ENCODE results near the gene ATP6AP1. TPM values are rescaled to one million over a fixed set of nuclear protein-coding genes. Genes with fewer than 3 reads are reported as not detected.
"Not testable (repeated sequence)": the region's sequence is repeated elsewhere in the genome, so short reads cannot be mapped to it uniquely, and the experiment has no call there.

Gene ATP6AP1
- total and polyA plus RNA-seq, 2 experiments from 2014 or later = 37.7 to 52.1 TPM

GRCh38 chrX:154384284-154384892 lies 44.1 kb upstream of the ATP6AP1 start:
- no peak for DNase-seq (ENCODE audit: low spot score)
- no peak overlapping the region for H3K27ac Mint-ChIP-seq
- H3K4me1 ChIP-seq (ENCODE audit: insufficient read depth) = 0 out of 2 replicates have a peak, but pooled peaks cover 4% of the 10 kb centered on the region
- H3K4me3 ChIP-seq = no peak overlapping the region
- H3K27me3 ChIP-seq (ENCODE audit: insufficient read depth) = no peaks in the 10 kb centered on the region
- no peaks in the 10 kb centered on the region for H3K36me3 ChIP-seq (ENCODE audit: insufficient read depth)
- TF ChIP-seq CTCF (conservative IDR thresholded peaks at IDR 0.05; ENCODE audit: low read depth in 2 of 2) (peak in 1 of 2 experiments; percentile 28; a peak in 2 of 4 replicates), ZNF331 (CRISPR knock-in tag; IDR thresholded peaks at IDR 0.05; ENCODE audit: low read depth) (no peak)
- H3K9me3 Mint-ChIP-seq = no peaks in the 10 kb centered on the region
- H3K27me3 Mint-ChIP-seq (ENCODE audit: insufficient read depth, low read depth, poor library complexity) = peaks cover 9% of the 10 kb centered on the region
- H3K36me3 Mint-ChIP-seq (ENCODE audit: low read depth) = peaks cover 20% of the 10 kb centered on the region
- no peak for ATAC-seq
- H4K20me1 ChIP-seq (replicated peaks; ENCODE audit: insufficient read depth) = no peaks in the 10 kb centered on the region
- H2AFZ ChIP-seq = no peak overlapping the region
- H3K27ac ChIP-seq (ENCODE audit: low read depth) = no peak overlapping the region
- peaks cover 10% of the 10 kb centered on the region for H3K79me2 ChIP-seq (replicated peaks; ENCODE audit: insufficient read depth)
- no peaks in the 10 kb centered on the region for H3K9me2 ChIP-seq (ENCODE audit: insufficient read depth)
- H3F3A ChIP-seq (replicated peaks; ENCODE audit: low read depth) = no peaks in the 10 kb centered on the region
- H3K4me2 ChIP-seq = no peak overlapping the region
- no peak overlapping the region for H3K4me3 Mint-ChIP-seq
- H3K4me1 Mint-ChIP-seq = peaks cover 18% of the 10 kb centered on the region

- not testable (repeated sequence) for H3K27ac Mint-ChIP-seq; H3K9me3 Mint-ChIP-seq; H2AFZ ChIP-seq; H3K9me2 ChIP-seq (ENCODE audit: insufficient read depth); H4K20me1 ChIP-seq (replicated peaks; ENCODE audit: insufficient read depth); H3K27me3 ChIP-seq (ENCODE audit: insufficient read depth); H3K4me1 Mint-ChIP-seq; H3K4me3 ChIP-seq; H3K36me3 ChIP-seq (ENCODE audit: insufficient read depth); H3K27me3 Mint-ChIP-seq (ENCODE audit: insufficient read depth, low read depth, poor library complexity); H3K4me2 ChIP-seq; H3K36me3 Mint-ChIP-seq (ENCODE audit: low read depth); H3K27ac ChIP-seq (ENCODE audit: low read depth); H3K4me3 Mint-ChIP-seq; H3K79me2 ChIP-seq (replicated peaks; ENCODE audit: insufficient read depth); H3F3A ChIP-seq (replicated peaks; ENCODE audit: low read depth); DNase-seq (ENCODE audit: low spot score); H3K4me1 ChIP-seq (ENCODE audit: insufficient read depth)
- ATAC-seq = peak; percentile 20
Observed at GRCh38 chrX:154388094-154388493, 40.4 kb upstream of the ATP6AP1 start.

- not testable (repeated sequence) for H3K4me2 ChIP-seq; H3K36me3 ChIP-seq (ENCODE audit: insufficient read depth); H3K36me3 Mint-ChIP-seq (ENCODE audit: low read depth); H3F3A ChIP-seq (replicated peaks; ENCODE audit: low read depth); H3K27ac ChIP-seq (ENCODE audit: low read depth); H3K27me3 Mint-ChIP-seq (ENCODE audit: insufficient read depth, low read depth, poor library complexity); H3K4me1 ChIP-seq (ENCODE audit: insufficient read depth); H3K79me2 ChIP-seq (replicated peaks; ENCODE audit: insufficient read depth); H3K9me2 ChIP-seq (ENCODE audit: insufficient read depth); H3K4me3 ChIP-seq; H2AFZ ChIP-seq; H3K4me3 Mint-ChIP-seq; H3K9me3 Mint-ChIP-seq; H3K27me3 ChIP-seq (ENCODE audit: insufficient read depth); H4K20me1 ChIP-seq (replicated peaks; ENCODE audit: insufficient read depth); H3K4me1 Mint-ChIP-seq; DNase-seq (ENCODE audit: low spot score); H3K27ac Mint-ChIP-seq
- ATAC-seq = peak; percentile 1; the same call in 1 of the 3 replicates
Observed at GRCh38 chrX:154388649-154389048, 39.8 kb upstream of the ATP6AP1 start.

- not testable (repeated sequence) for H3K36me3 ChIP-seq (ENCODE audit: insufficient read depth); H3F3A ChIP-seq (replicated peaks; ENCODE audit: low read depth); H4K20me1 ChIP-seq (replicated peaks; ENCODE audit: insufficient read depth); H3K4me1 Mint-ChIP-seq; DNase-seq (ENCODE audit: low spot score); H3K36me3 Mint-ChIP-seq (ENCODE audit: low read depth); H3K9me3 Mint-ChIP-seq; H3K4me3 ChIP-seq; H2AFZ ChIP-seq; H3K4me1 ChIP-seq (ENCODE audit: insufficient read depth); H3K4me3 Mint-ChIP-seq; H3K9me2 ChIP-seq (ENCODE audit: insufficient read depth); H3K27me3 Mint-ChIP-seq (ENCODE audit: insufficient read depth, low read depth, poor library complexity); H3K27me3 ChIP-seq (ENCODE audit: insufficient read depth); H3K79me2 ChIP-seq (replicated peaks; ENCODE audit: insufficient read depth); H3K4me2 ChIP-seq; H3K27ac Mint-ChIP-seq; H3K27ac ChIP-seq (ENCODE audit: low read depth)
- ATAC-seq = peak; percentile 70
Observed at GRCh38 chrX:154389812-154390747, 38.4 kb upstream of the ATP6AP1 start.

- ATAC-seq; H3K27ac Mint-ChIP-seq; H3K36me3 ChIP-seq (ENCODE audit: insufficient read depth); H3K27ac ChIP-seq (ENCODE audit: low read depth); H3K9me3 Mint-ChIP-seq; H4K20me1 ChIP-seq (replicated peaks; ENCODE audit: insufficient read depth); H3K4me1 ChIP-seq (ENCODE audit: insufficient read depth); H3K4me2 ChIP-seq; H3K9me2 ChIP-seq (ENCODE audit: insufficient read depth); H3K27me3 ChIP-seq (ENCODE audit: insufficient read depth); H2AFZ ChIP-seq; DNase-seq (ENCODE audit: low spot score): not testable (repeated sequence)
- Histone ChIP-seq H3F3A (replicated peaks; ENCODE audit: low read depth) (peaks cover 21% of the 10 kb centered on the region), H3K4me3 (peak overlapping the region; percentile 85; the same call in 1 of the 2 replicates), H3K79me2 (replicated peaks; ENCODE audit: insufficient read depth) (peaks cover 17% of the 10 kb centered on the region)
- H3K4me1 Mint-ChIP-seq = peaks cover 13% of the 10 kb centered on the region; the same call in 2 of the 3 replicates
- peaks cover 28% of the 10 kb centered on the region for H3K27me3 Mint-ChIP-seq (ENCODE audit: insufficient read depth, low read depth, poor library complexity)
- H3K4me3 Mint-ChIP-seq = peak overlapping the region; percentile 100; the same call in 1 of the 3 replicates
- peaks cover 34% of the 10 kb centered on the region for H3K36me3 Mint-ChIP-seq (ENCODE audit: low read depth)
Observed at GRCh38 chrX:154396363-154396762, 32.1 kb upstream of the ATP6AP1 start.
